K562 (cell line): ENCODE results near the gene C16orf90. TPM values are rescaled to one million over a fixed set of nuclear protein-coding genes. Genes with fewer than 3 reads are reported as not detected.

Experiments used
- ATAC-seq: fragments of 200-7000 bp; cut with Tn5 transposase; 3 replicates; pipeline ENCODE4 v1.9.1; 2020; ENCODE audit warnings: moderate library complexity
- BruUV-seq: library from RNA; stranded (reverse); fragments of 400-500 nt; replicated peaks from 2 replicates; lab custom pipeline; 2021; lab: Mats Ljungman, UMichigan
- CTCF ChIA-PET: fragments of 300-600 bp; formaldehyde crosslinking; extraction: SDS; loops from one replicate; lab custom pipeline; 2021; ENCODE audit warnings: low intra/inter-chr PET ratio; lab: Yijun Ruan, JAX
- POLR2A ChIA-PET: fragments of 300-600, 350-650 bp; sonication (Branson Sonifier 250); formaldehyde crosslinking; extraction: SDS; loops from one replicate; lab custom pipeline; 2021; ENCODE audit warnings: antibody characterized with exemption, inconsistent platforms; lab: Yijun Ruan, JAX
- DNase-seq, 4 experiments: peaks; one replicate each; pipeline versions ENCODE4 v3.0.0 to v3.0.0-alpha.2; 2011 to 2018; ENCODE audit warnings: low spot score in 3 of 4, mixed read lengths in 3 of 4; ENCODE audit errors: extremely low read depth in 1 of 4
- FAIRE-seq: peaks from 2 replicates; lab custom pipeline; 2011; peaks lifted over from hg19 to GRCh38; lab: Jason Lieb, UNC
- H2AFZ ChIP-seq: 2 replicates; pipeline ENCODE4 v1.6.0; 2011; ENCODE audit warnings: low read depth, low read length, control low read depth, inconsistent platforms
- H3K27ac ChIP-seq: fragments of 200-600 bp; 3 replicates; pipeline ENCODE4 v1.8.0; 2011; ENCODE audit warnings: low read depth, mild to moderate bottlenecking, control low read depth, inconsistent platforms, low read length, moderate library complexity, mixed read lengths; ENCODE audit errors: extremely low read depth
- H3K27me3 ChIP-seq, 2 experiments: fragments of 300-600 bp in 1 of 2; 2 replicates in 1 of 2; 3 replicates in 1 of 2; pipeline versions ENCODE4 v1.6.0 to v1.8.0; 2011; ENCODE audit warnings: inconsistent platforms in 2 of 2, low read length in 2 of 2, mild to moderate bottlenecking in 1 of 2, mixed read lengths in 1 of 2, moderate library complexity in 1 of 2; ENCODE audit not compliant: control insufficient read depth in 2 of 2, insufficient read depth in 2 of 2
- H3K36me3 ChIP-seq: fragments of 300-600 bp; 3 replicates; pipeline ENCODE4 v1.8.0; 2011; ENCODE audit warnings: mild to moderate bottlenecking, low read length, inconsistent platforms; ENCODE audit not compliant: control insufficient read depth, insufficient read depth
- H3K4me1 ChIP-seq, 2 experiments: fragments of 200-600 bp in 1 of 2; replicated peaks in 1 of 2; 2 replicates in 1 of 2; 3 replicates in 1 of 2; pipeline versions ENCODE4 v1.5.1 to v1.8.0; 2011; ENCODE audit warnings: inconsistent platforms in 2 of 2, low read length in 2 of 2, mild to moderate bottlenecking in 1 of 2, mixed read lengths in 1 of 2, moderate library complexity in 1 of 2; ENCODE audit not compliant: control insufficient read depth in 2 of 2, insufficient read depth in 2 of 2
- H3K4me2 ChIP-seq: 2 replicates; pipeline ENCODE4 v1.6.1; 2011; ENCODE audit warnings: low read length, control low read depth, inconsistent platforms, mixed read lengths; ENCODE audit not compliant: insufficient read depth
- H3K4me3 ChIP-seq: fragments of 200-600 bp; sonication (generic), shearing (Covaris generic); 2 replicates; pipeline ENCODE4 v1.5.1; 2016; ENCODE audit warnings: control low read depth, inconsistent platforms
- H3K79me2 ChIP-seq: fragments of 200-600 bp; 3 replicates; pipeline ENCODE4 v1.8.0; 2011; ENCODE audit warnings: low read length, inconsistent platforms; ENCODE audit not compliant: control insufficient read depth, insufficient read depth
- H3K9ac ChIP-seq, 2 experiments: 2 replicates each; pipeline versions ENCODE4 v1.6.0 to v1.6.1; 2011; ENCODE audit warnings: low read depth in 2 of 2, low read length in 2 of 2, control low read depth in 1 of 2, inconsistent platforms in 1 of 2, mild to moderate bottlenecking in 1 of 2, mixed read lengths in 1 of 2; ENCODE audit not compliant: insufficient read depth in 1 of 2
- H3K9me1 ChIP-seq: one replicate; pipeline ENCODE4 v1.6.0; 2011; ENCODE audit warnings: inconsistent platforms, mild to moderate bottlenecking, low read length, moderate library complexity; ENCODE audit not compliant: control insufficient read depth, insufficient read depth
- H3K9me3 ChIP-seq: replicated peaks from 2 replicates; pipeline ENCODE4 v1.5.1; 2011; ENCODE audit warnings: low read depth, low read length, inconsistent platforms; ENCODE audit not compliant: control insufficient read depth, insufficient read depth
- H4K20me1 ChIP-seq: replicated peaks from 2 replicates; pipeline ENCODE4 v1.6.1; 2011; ENCODE audit warnings: low read length, inconsistent platforms, mixed read lengths; ENCODE audit not compliant: control insufficient read depth, insufficient read depth
- BCOR ChIP-seq: fragments of 450-650 bp; IDR thresholded peaks from 2 replicates; pipeline ENCODE4 v1.6.1; 2016
- CBX5 ChIP-seq: IDR thresholded peaks from 2 replicates; pipeline ENCODE4 v1.6.1; 2014; ENCODE audit warnings: low read depth, borderline replicate concordance
- CTCF ChIP-seq, 3 experiments: IDR thresholded peaks in 2 of 3; conservative IDR thresholded peaks in 1 of 3; 2 replicates each; pipeline ENCODE4 v1.5.1; 2011 to 2012; ENCODE audit warnings: low read length in 3 of 3, mild to moderate bottlenecking in 3 of 3, control low read depth in 2 of 3, improper control_type of control experiment in 1 of 3, inconsistent platforms in 1 of 3, low read depth in 1 of 3, mixed read lengths in 1 of 3, moderate library complexity in 1 of 3; ENCODE audit not compliant: insufficient read depth in 2 of 3
- GTF2E2 ChIP-seq: fragments of 200-800 bp; sonication (Bioruptor generic); IDR thresholded peaks from 2 replicates; pipeline ENCODE4 v1.6.1; 2016; ENCODE audit warnings: missing genetic modification characterization, missing compliant biosample characterization
- LEF1 ChIP-seq: fragments of 450-650 bp; IDR thresholded peaks from 2 replicates; pipeline ENCODE4 v1.6.1; 2016; ENCODE audit warnings: mild to moderate bottlenecking
- NFYB ChIP-seq: IDR thresholded peaks from 2 replicates; pipeline ENCODE4 v1.6.1; 2011; ENCODE audit warnings: mild to moderate bottlenecking, moderate library complexity; ENCODE audit not compliant: insufficient read length; ENCODE audit errors: extremely low read depth
- WGBS: fragments of 100-300 bp; shearing (Covaris generic); methylation state at CpG from one replicate; pipeline ENCODE4 v1.1.6; 2016; ENCODE audit warnings: low coverage, mixed read lengths; ENCODE audit not compliant: insufficient coverage; ENCODE audit errors: missing lambda C conversion rate; 5-methylcytosine and 5-hydroxymethylcytosine counted together
- in situ Hi-C: fragments of 300-500 bp; cut with MboI; formaldehyde crosslinking; loops from 4 replicates; pipeline ENCODE4 v1.15.0; 2018; ENCODE audit warnings: inconsistent platforms, mixed read lengths
- intact Hi-C: fragments of 100-400 bp; cut with micrococcal nuclease; formaldehyde crosslinking; loops from 2 replicates; pipeline ENCODE4 v1.14.2; 2022
- polyA plus RNA-seq, 8 experiments: library from polyadenylated mRNA; depleted of rRNA in 4 of 8; stranded (reverse) in 5 of 8; unstranded in 3 of 8; fragments of >200 nt; fragmentation: Nextera tagmentation in 2 of 8; fragmentation: Illumina TruSeq in 1 of 8; extraction: Ambion mirVana in 2 of 8; extraction: Trizol in 1 of 8; gene quantifications; 2 replicates each; pipeline versions ENCODE4 v1.2.1 to v1.2.3, GENCODE V29; 2011 to 2014; ENCODE audit warnings: inconsistent platforms in 1 of 8, missing spikeins in 1 of 8
- total RNA-seq, 7 experiments: library from RNA; depleted of rRNA in 6 of 7; stranded (reverse); fragments of >200 nt in 6 of 7; fragmentation: Illumina TruSeq in 2 of 7; extraction: Trizol in 2 of 7; gene quantifications; 2 replicates each; pipeline versions ENCODE4 v1.2.1 to v1.2.3, GENCODE V29; 2011 to 2021; ENCODE audit warnings: low replicate concordance in 1 of 7
- TF ChIP-seq, protein P1 (sequence below): fragments of 450-650 bp; conservative IDR thresholded peaks from 2 replicates; pipeline ENCODE4 v1.6.1; 2016; ENCODE audit warnings: missing genetic modification characterization, low read depth, mild to moderate bottlenecking, control low read depth, missing compliant biosample characterization
- TF ChIP-seq, protein P2 (sequence below): IDR thresholded peaks from 2 replicates; pipeline ENCODE4 v1.6.1; 2011; ENCODE audit warnings: borderline replicate concordance, low read depth, mild to moderate bottlenecking, moderate library complexity, low read length; ENCODE audit not compliant: insufficient read depth, poor library complexity, severe bottlenecking

C16orf90 gene
- total and polyA plus RNA-seq, 9 of the 15 experiments (the other 6 are each of a cell fraction or from before 2014, with no cell fraction given) = not detected

DNA sequence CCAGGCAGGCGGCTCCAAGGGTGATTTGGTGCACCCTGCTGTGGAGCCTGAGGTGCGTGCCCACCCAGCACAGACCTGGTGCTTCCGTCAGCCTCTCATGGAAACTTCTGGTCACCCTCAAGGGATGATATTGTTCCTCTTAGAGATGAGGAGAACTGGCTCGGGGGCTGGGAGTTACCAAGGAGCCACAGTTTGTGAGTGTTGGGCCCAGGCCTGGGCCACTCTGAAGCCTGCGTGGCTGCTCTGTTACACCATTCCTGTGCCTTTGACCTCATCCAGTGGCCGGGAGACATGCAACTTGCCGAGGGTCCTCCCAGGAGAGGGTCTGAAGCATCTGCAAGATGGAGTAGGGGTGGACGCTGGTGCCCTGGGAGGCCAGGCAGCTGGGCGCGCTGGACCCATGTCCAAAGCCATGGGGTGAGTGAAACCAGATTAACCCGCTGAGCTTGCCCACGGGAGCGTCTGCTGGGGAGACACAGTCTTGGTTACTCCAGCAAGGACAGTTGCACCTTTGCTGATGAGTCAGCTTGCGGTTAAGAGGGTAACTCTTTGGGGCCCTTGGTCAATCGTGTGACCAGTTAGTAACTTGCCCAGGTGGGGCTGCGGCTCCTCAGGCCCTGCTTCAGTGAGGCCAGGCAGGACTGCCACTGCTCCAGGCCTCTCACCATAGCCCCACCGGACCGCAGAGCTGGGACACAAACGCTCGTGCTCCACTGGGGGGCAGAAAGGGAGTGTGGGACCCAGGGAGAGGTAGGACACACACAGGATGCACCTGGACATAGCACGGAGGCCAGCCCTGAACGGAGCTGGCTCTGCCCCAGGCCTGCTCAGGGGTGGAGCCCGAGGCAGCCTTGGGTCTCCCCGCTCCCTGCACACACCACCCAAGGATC, 7.5 kb downstream of the C16orf90 start:
- Histone ChIP-seq H3K36me3 (peaks cover 39% of the 10 kb centered on the region; the same call in 2 of the 3 replicates), H3K27ac (no peak overlapping the region), H3K4me2 (no peak overlapping the region), H3K9me3 (no peaks in the 10 kb centered on the region), H3K4me1 (peaks cover 0 to 43% of the 10 kb centered on the region in 2 experiments; a peak in 2 of 5 replicates), H3K27me3 (no peaks in the 10 kb centered on the region), H3K4me3 (no peak overlapping the region), H3K9ac (no peak overlapping the region; a peak in 1 of 4 replicates), H2AFZ (no peak overlapping the region), H3K79me2 (no peaks in the 10 kb centered on the region), H3K9me1 (no peaks in the 10 kb centered on the region), H4K20me1 (no peaks in the 10 kb centered on the region; the same call in 1 of the 2 replicates)
- ChIA-PET CTCF (no interaction called here), POLR2A (interaction anchor here (0.6 to 1.3 kb wide), 2 partner anchors 9 to 28 kb away, joined by 3 to 5 read pairs; no protein-coding TSS in a partner anchor)
- no peak for DNase-seq
- in situ Hi-C loops (no loop called here), intact Hi-C loops (no loop called here)
- FAIRE-seq = no peak
- 80% methylated on average over 24 of the region's 24 CpGs for WGBS
- no TSS peak for BruUV-seq
- peak; percentile 64 for ATAC-seq
- TF ChIP-seq GTF2E2 (tag) (no peak), LEF1 (no peak), CTCF (IDR thresholded peaks at IDR 0.05 in 2 of 3, conservative IDR thresholded peaks at IDR 0.05 in 1 of 3; ENCODE audit: insufficient read depth in 2 of 3, low read depth in 1 of 3, low read length in 3 of 3) (peak in 1 of 3 experiments; percentile 49; a peak in 2 of 6 replicates), NFYB (no peak), CBX5 (no peak), BCOR (no peak)
- TF ChIP-seq, protein P1, sequence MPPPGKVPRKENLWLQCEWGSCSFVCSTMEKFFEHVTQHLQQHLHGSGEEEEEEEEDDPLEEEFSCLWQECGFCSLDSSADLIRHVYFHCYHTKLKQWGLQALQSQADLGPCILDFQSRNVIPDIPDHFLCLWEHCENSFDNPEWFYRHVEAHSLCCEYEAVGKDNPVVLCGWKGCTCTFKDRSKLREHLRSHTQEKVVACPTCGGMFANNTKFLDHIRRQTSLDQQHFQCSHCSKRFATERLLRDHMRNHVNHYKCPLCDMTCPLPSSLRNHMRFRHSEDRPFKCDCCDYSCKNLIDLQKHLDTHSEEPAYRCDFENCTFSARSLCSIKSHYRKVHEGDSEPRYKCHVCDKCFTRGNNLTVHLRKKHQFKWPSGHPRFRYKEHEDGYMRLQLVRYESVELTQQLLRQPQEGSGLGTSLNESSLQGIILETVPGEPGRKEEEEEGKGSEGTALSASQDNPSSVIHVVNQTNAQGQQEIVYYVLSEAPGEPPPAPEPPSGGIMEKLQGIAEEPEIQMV (tag) = no peak
- TF ChIP-seq, protein P2, sequence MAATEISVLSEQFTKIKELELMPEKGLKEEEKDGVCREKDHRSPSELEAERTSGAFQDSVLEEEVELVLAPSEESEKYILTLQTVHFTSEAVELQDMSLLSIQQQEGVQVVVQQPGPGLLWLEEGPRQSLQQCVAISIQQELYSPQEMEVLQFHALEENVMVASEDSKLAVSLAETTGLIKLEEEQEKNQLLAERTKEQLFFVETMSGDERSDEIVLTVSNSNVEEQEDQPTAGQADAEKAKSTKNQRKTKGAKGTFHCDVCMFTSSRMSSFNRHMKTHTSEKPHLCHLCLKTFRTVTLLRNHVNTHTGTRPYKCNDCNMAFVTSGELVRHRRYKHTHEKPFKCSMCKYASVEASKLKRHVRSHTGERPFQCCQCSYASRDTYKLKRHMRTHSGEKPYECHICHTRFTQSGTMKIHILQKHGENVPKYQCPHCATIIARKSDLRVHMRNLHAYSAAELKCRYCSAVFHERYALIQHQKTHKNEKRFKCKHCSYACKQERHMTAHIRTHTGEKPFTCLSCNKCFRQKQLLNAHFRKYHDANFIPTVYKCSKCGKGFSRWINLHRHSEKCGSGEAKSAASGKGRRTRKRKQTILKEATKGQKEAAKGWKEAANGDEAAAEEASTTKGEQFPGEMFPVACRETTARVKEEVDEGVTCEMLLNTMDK = peak; percentile 10
